ENCODE measurements around the gene CHAC1.

The CHAC1 gene

GRCh38 chr15:40938536-40938870 is 14.8 kb upstream of the CHAC1 start:
- DNase-seq (ENCODE audit: low spot score): no peak
- Mint-ChIP-seq H3K4me1 (ENCODE audit: low read depth) (peaks cover 21% of the 10 kb centered on the region), H3K4me3 (no peak overlapping the region), H3K27ac (no peak overlapping the region), H3K36me3 (ENCODE audit: low read depth) (no peaks in the 10 kb centered on the region), H3K9me3 (no peaks in the 10 kb centered on the region), H3K27me3 (ENCODE audit: low read depth) (peaks cover 2% of the 10 kb centered on the region)

GRCh38 chr15:40940296-40940801 is 12.9 kb upstream of the CHAC1 start:
- Mint-ChIP-seq H3K9me3 (no peaks in the 10 kb centered on the region), H3K4me3 (no peak overlapping the region), H3K27ac (no peak overlapping the region)

GRCh38 chr15:40941068-40941527 is 12.2 kb upstream of the CHAC1 start:
- no peaks in the 10 kb centered on the region for H3K27me3 Mint-ChIP-seq (ENCODE audit: low read depth)
- no peak for DNase-seq (ENCODE audit: low spot score)
- no peak overlapping the region for H3K27ac Mint-ChIP-seq
- no peaks in the 10 kb centered on the region for H3K36me3 Mint-ChIP-seq (ENCODE audit: low read depth)
- H3K4me3 Mint-ChIP-seq: peak overlapping the region; percentile 14
- H3K9me3 Mint-ChIP-seq: no peaks in the 10 kb centered on the region
- H3K4me1 Mint-ChIP-seq (ENCODE audit: low read depth): peaks cover 25% of the 10 kb centered on the region

More at GRCh38 chr15:40940296-40940801, 12.9 kb upstream of the CHAC1 start:
- H3K36me3 Mint-ChIP-seq (ENCODE audit: low read depth): no peaks in the 10 kb centered on the region
- H3K4me1 Mint-ChIP-seq (ENCODE audit: low read depth): peaks cover 21% of the 10 kb centered on the region
- no peak for DNase-seq (ENCODE audit: low spot score)
- no peaks in the 10 kb centered on the region for H3K27me3 Mint-ChIP-seq (ENCODE audit: low read depth)

- Mint-ChIP-seq H3K27ac (no peak overlapping the region), H3K36me3 (ENCODE audit: low read depth) (no peaks in the 10 kb centered on the region), H3K27me3 (ENCODE audit: low read depth) (no peaks in the 10 kb centered on the region), H3K4me1 (ENCODE audit: low read depth) (peaks cover 27% of the 10 kb centered on the region), H3K9me3 (no peaks in the 10 kb centered on the region), H3K4me3 (peak overlapping the region; percentile 83)
- peak; percentile 76 for DNase-seq (ENCODE audit: low spot score)
Measured at GRCh38 chr15:40941528-40942336, 11.5 kb upstream of the CHAC1 start.

- Mint-ChIP-seq H3K9me3 (no peaks in the 10 kb centered on the region), H3K27me3 (ENCODE audit: low read depth) (no peaks in the 10 kb centered on the region), H3K4me1 (ENCODE audit: low read depth) (peaks cover 27% of the 10 kb centered on the region)
Measured at GRCh38 chr15:40942337-40942854, 10.9 kb upstream of the CHAC1 start.

GRCh38 chr15:40942878-40943277 is 10.4 kb upstream of the CHAC1 start:
- Mint-ChIP-seq H3K27ac (no peak overlapping the region), H3K9me3 (no peaks in the 10 kb centered on the region), H3K36me3 (ENCODE audit: low read depth) (no peaks in the 10 kb centered on the region), H3K4me3 (peak overlapping the region; percentile 83), H3K27me3 (ENCODE audit: low read depth) (no peaks in the 10 kb centered on the region), H3K4me1 (ENCODE audit: low read depth) (peaks cover 27% of the 10 kb centered on the region)
- no peak for DNase-seq (ENCODE audit: low spot score)

More at GRCh38 chr15:40942337-40942854, 10.9 kb upstream of the CHAC1 start:
- H3K4me3 Mint-ChIP-seq: peak overlapping the region; percentile 83
- H3K36me3 Mint-ChIP-seq (ENCODE audit: low read depth): no peaks in the 10 kb centered on the region
- no peak for DNase-seq (ENCODE audit: low spot score)
- H3K27ac Mint-ChIP-seq: peak overlapping the region; percentile 43

GRCh38 chr15:40943764-40944365 is 9.4 kb upstream of the CHAC1 start:
- Mint-ChIP-seq H3K4me3 (peak overlapping the region; percentile 83), H3K36me3 (ENCODE audit: low read depth) (no peaks in the 10 kb centered on the region), H3K4me1 (ENCODE audit: low read depth) (peaks cover 27% of the 10 kb centered on the region), H3K9me3 (no peaks in the 10 kb centered on the region), H3K27me3 (ENCODE audit: low read depth) (no peaks in the 10 kb centered on the region), H3K27ac (no peak overlapping the region)
- DNase-seq (ENCODE audit: low spot score): no peak

- H3K27me3 Mint-ChIP-seq (ENCODE audit: low read depth): no peaks in the 10 kb centered on the region
- H3K4me3 Mint-ChIP-seq: peak overlapping the region; percentile 4
- no peak overlapping the region for H3K27ac Mint-ChIP-seq
- no peaks in the 10 kb centered on the region for H3K36me3 Mint-ChIP-seq (ENCODE audit: low read depth)
- H3K9me3 Mint-ChIP-seq: no peaks in the 10 kb centered on the region
- no peak for DNase-seq (ENCODE audit: low spot score)
- peaks cover 30% of the 10 kb centered on the region for H3K4me1 Mint-ChIP-seq (ENCODE audit: low read depth)
Measured at GRCh38 chr15:40944510-40945296, 8.6 kb upstream of the CHAC1 start.

GRCh38 chr15:40948706-40949473 is 4.4 kb upstream of the CHAC1 start:
- Mint-ChIP-seq H3K4me1 (ENCODE audit: low read depth) (peaks cover 25% of the 10 kb centered on the region), H3K9me3 (no peaks in the 10 kb centered on the region), H3K27ac (no peak overlapping the region), H3K4me3 (no peak overlapping the region), H3K36me3 (ENCODE audit: low read depth) (no peaks in the 10 kb centered on the region), H3K27me3 (ENCODE audit: low read depth) (no peaks in the 10 kb centered on the region)
- DNase-seq (ENCODE audit: low spot score): no peak

GRCh38 chr15:40949756-40950207 is 3.5 kb upstream of the CHAC1 start:
- no peaks in the 10 kb centered on the region for H3K27me3 Mint-ChIP-seq (ENCODE audit: low read depth)
- H3K4me1 Mint-ChIP-seq (ENCODE audit: low read depth): peaks cover 33% of the 10 kb centered on the region
- H3K27ac Mint-ChIP-seq: no peak overlapping the region
- no peak overlapping the region for H3K4me3 Mint-ChIP-seq
- no peaks in the 10 kb centered on the region for H3K36me3 Mint-ChIP-seq (ENCODE audit: low read depth)
- no peaks in the 10 kb centered on the region for H3K9me3 Mint-ChIP-seq
- DNase-seq (ENCODE audit: low spot score): no peak

- Mint-ChIP-seq H3K4me3 (peak overlapping the region; percentile 88), H3K4me1 (ENCODE audit: low read depth) (peaks cover 33% of the 10 kb centered on the region), H3K36me3 (ENCODE audit: low read depth) (peaks cover 4% of the 10 kb centered on the region), H3K27me3 (ENCODE audit: low read depth) (no peaks in the 10 kb centered on the region), H3K9me3 (no peaks in the 10 kb centered on the region), H3K27ac (peak overlapping the region; percentile 32)
- DNase-seq (ENCODE audit: low spot score): no peak
Measured at GRCh38 chr15:40951764-40952163, 1.5 kb upstream of the CHAC1 start.

GRCh38 chr15:40952301-40952900 is 870 bp upstream of the CHAC1 start:
- Mint-ChIP-seq H3K27me3 (ENCODE audit: low read depth) (no peaks in the 10 kb centered on the region), H3K27ac (peak overlapping the region; percentile 85), H3K36me3 (ENCODE audit: low read depth) (peaks cover 4% of the 10 kb centered on the region)

GRCh38 chr15:40953713-40954074 is 423 bp downstream of the CHAC1 start:
- peaks cover 4% of the 10 kb centered on the region for H3K36me3 Mint-ChIP-seq (ENCODE audit: low read depth)
- H3K4me3 Mint-ChIP-seq: peak overlapping the region; percentile 88
- H3K4me1 Mint-ChIP-seq (ENCODE audit: low read depth): peaks cover 33% of the 10 kb centered on the region
- no peaks in the 10 kb centered on the region for H3K9me3 Mint-ChIP-seq
- peak overlapping the region; percentile 81 for H3K27ac Mint-ChIP-seq
- no peaks in the 10 kb centered on the region for H3K27me3 Mint-ChIP-seq (ENCODE audit: low read depth)
- DNase-seq (ENCODE audit: low spot score): no peak

More at GRCh38 chr15:40952301-40952900, 870 bp upstream of the CHAC1 start:
- DNase-seq (ENCODE audit: low spot score): no peak
- peak overlapping the region; percentile 88 for H3K4me3 Mint-ChIP-seq
- H3K4me1 Mint-ChIP-seq (ENCODE audit: low read depth): peaks cover 33% of the 10 kb centered on the region
- no peaks in the 10 kb centered on the region for H3K9me3 Mint-ChIP-seq
